ENCODE results near the gene PRRC2A. TPM values are rescaled to one million over a fixed set of nuclear protein-coding genes. Genes with fewer than 3 reads are reported as not detected.

The PRRC2A gene
- polyA plus RNA-seq, 1 donor, result 122 TPM

DNA sequence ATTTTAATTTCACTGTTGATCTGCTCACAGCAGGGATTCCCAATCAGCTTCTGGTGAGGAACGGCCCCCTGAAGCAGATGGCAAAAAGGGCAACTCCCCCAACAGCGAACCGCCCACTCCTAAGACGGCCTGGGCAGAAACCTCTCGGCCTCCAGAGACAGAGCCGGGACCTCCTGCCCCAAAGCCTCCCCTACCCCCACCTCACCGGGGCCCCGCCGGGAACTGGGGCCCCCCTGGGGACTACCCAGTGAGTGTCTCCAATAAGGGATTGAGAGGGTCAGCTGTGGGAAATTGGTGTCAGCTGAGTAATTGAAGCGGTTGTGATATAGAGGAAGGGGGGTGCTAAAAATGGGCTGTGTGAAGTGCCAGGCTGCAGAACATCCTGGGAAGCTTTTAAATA lies 6.4 kb downstream of the PRRC2A start:
- DNase-seq, result no peak
- Histone ChIP-seq H3K4me3 (ENCODE audit: low read length) (no peak overlapping the region), H3K4me1 (ENCODE audit: control insufficient read depth, insufficient read depth, low read length) (peaks cover 9% of the 10 kb centered on the region), H3K9me3 (ENCODE audit: control insufficient read depth, low read depth, low read length) (no peaks in the 10 kb centered on the region), H3K27me3 (ENCODE audit: control insufficient read depth, insufficient read depth, low read length) (no peaks in the 10 kb centered on the region), H3K36me3 (ENCODE audit: control insufficient read depth, insufficient read depth, low read length) (peaks cover 93% of the 10 kb centered on the region), H3K27ac (ENCODE audit: low read length) (no peak overlapping the region)
- WGBS (ENCODE audit: insufficient coverage, low lambda C conversion rate), result 100% methylated on average over 1 of the region's 10 CpGs

DNA sequence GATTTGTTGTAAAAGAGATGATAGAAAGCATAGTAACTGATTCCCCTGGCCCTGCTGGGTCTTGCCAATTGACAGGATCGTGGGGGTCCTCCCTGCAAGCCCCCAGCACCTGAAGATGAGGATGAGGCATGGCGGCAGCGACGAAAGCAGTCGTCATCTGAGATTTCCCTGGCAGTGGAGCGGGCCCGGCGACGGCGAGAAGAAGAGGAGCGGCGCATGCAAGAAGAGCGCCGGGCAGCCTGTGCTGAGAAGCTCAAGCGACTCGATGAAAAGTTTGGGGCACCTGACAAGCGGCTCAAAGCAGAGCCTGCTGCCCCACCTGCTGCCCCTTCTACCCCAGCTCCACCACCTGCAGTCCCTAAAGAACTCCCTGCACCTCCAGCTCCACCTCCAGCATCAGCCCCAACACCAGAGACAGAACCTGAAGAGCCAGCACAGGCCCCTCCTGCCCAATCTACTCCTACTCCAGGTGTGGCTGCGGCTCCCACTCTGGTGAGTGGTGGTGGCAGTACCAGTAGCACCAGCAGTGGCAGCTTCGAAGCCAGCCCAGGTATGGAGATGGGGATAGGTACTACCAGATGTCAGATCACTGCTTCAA lies 7.3 kb downstream of the PRRC2A start:
- H3K27me3 ChIP-seq (ENCODE audit: control insufficient read depth, insufficient read depth, low read length), result no peaks in the 10 kb centered on the region
- H3K4me3 ChIP-seq (ENCODE audit: low read length), result no peak overlapping the region
- H3K4me1 ChIP-seq (ENCODE audit: control insufficient read depth, insufficient read depth, low read length), result peaks cover under 1% of the 10 kb centered on the region
- no peak for DNase-seq
- no peaks in the 10 kb centered on the region for H3K9me3 ChIP-seq (ENCODE audit: control insufficient read depth, low read depth, low read length)
- WGBS (ENCODE audit: insufficient coverage, low lambda C conversion rate), result no CpG with 5 or more reads among the region's 19 CpGs
- peaks cover 96% of the 10 kb centered on the region for H3K36me3 ChIP-seq (ENCODE audit: control insufficient read depth, insufficient read depth, low read length)
- H3K27ac ChIP-seq (ENCODE audit: low read length), result no peak overlapping the region

DNA sequence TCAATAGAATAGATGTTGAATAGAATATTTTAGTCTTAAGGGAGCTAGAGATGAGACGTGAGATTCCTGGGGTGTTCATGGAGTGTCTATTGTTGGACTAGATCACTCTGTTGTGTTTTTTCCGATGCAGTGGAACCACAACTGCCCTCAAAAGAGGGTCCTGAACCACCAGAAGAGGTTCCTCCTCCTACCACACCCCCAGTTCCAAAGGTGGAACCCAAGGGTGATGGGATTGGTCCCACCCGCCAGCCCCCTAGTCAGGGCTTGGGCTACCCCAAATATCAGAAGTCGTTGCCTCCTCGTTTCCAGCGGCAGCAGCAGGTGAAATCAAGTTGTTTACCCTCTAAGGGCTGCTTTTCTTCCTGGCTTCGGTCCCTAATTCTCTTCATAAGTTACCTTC lies 8.5 kb downstream of the PRRC2A start:
- Histone ChIP-seq H3K4me1 (ENCODE audit: control insufficient read depth, insufficient read depth, low read length) (no peaks in the 10 kb centered on the region), H3K36me3 (ENCODE audit: control insufficient read depth, insufficient read depth, low read length) (peaks cover 99% of the 10 kb centered on the region), H3K27me3 (ENCODE audit: control insufficient read depth, insufficient read depth, low read length) (no peaks in the 10 kb centered on the region), H3K27ac (ENCODE audit: low read length) (no peak overlapping the region), H3K9me3 (ENCODE audit: control insufficient read depth, low read depth, low read length) (no peaks in the 10 kb centered on the region), H3K4me3 (ENCODE audit: low read length) (no peak overlapping the region)
- DNase-seq, result no peak
- 100% methylated on average over 1 of the region's 7 CpGs for WGBS (ENCODE audit: insufficient coverage, low lambda C conversion rate)

DNA sequence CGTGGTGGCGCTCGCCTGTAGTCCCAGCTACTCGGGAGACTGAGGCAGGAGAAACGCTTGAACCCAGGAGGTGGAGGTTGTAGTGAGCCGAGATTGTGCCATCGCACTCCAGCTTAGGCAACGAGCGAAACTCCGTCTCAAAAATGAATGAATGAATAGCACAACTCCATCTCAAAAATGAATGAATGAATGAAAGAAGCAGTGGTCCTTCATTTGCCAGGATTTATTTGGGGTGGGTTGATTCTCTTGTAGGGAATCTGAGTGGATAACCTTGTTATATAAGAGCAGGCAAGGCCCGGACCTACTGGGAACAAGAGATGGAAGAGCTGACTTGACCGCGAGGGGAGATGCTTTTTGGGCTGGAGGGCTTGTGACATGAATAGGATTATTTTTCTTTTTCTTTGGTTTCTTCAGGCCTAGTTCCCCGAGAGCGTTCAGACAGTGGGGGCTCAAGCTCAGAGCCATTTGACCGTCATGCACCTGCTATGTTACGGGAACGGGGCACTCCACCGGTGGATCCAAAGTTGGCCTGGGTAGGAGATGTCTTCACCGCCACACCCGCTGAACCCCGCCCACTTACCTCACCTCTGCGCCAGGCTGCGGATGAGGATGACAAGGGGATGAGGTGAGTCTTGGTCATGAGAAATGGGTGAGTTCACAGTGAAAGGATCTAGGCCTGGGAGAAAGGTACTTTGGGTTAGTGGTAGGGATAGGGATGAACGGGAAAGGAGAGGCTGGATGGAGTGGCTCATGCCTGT lies 9.8 kb downstream of the PRRC2A start:
- H3K9me3 ChIP-seq (ENCODE audit: control insufficient read depth, low read depth, low read length), result no peaks in the 10 kb centered on the region
- H3K4me3 ChIP-seq (ENCODE audit: low read length), result no peak overlapping the region
- WGBS (ENCODE audit: insufficient coverage, low lambda C conversion rate), result 96% methylated on average over 4 of the region's 25 CpGs
- no peak for DNase-seq
- H3K27me3 ChIP-seq (ENCODE audit: control insufficient read depth, insufficient read depth, low read length), result no peaks in the 10 kb centered on the region
- H3K36me3 ChIP-seq (ENCODE audit: control insufficient read depth, insufficient read depth, low read length), result peaks cover 99% of the 10 kb centered on the region
- H3K4me1 ChIP-seq (ENCODE audit: control insufficient read depth, insufficient read depth, low read length), result no peaks in the 10 kb centered on the region
- H3K27ac ChIP-seq (ENCODE audit: low read length), result no peak overlapping the region

DNA sequence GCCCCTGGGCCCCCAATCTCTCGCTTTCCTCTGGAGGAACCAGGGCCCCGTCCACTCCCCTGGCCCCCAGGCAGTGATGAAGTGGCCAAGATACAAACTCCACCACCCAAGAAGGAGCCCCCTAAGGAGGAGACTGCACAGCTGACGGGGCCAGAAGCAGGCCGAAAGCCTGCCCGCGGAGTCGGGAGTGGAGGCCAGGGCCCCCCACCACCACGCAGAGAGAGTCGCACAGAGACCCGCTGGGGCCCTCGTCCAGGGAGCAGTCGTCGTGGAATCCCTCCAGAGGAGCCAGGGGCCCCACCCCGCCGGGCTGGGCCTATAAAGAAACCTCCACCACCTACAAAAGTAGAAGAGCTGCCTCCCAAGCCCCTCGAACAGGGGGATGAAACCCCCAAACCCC lies 10.7 kb downstream of the PRRC2A start:
- H3K4me3 ChIP-seq (ENCODE audit: low read length), result no peak overlapping the region
- H3K27ac ChIP-seq (ENCODE audit: low read length), result no peak overlapping the region
- H3K36me3 ChIP-seq (ENCODE audit: control insufficient read depth, insufficient read depth, low read length), result peaks cover 99% of the 10 kb centered on the region
- H3K9me3 ChIP-seq (ENCODE audit: control insufficient read depth, low read depth, low read length), result no peaks in the 10 kb centered on the region
- DNase-seq, result no peak
- WGBS (ENCODE audit: insufficient coverage, low lambda C conversion rate), result no CpG with 5 or more reads among the region's 16 CpGs
- no peaks in the 10 kb centered on the region for H3K4me1 ChIP-seq (ENCODE audit: control insufficient read depth, insufficient read depth, low read length)
- no peaks in the 10 kb centered on the region for H3K27me3 ChIP-seq (ENCODE audit: control insufficient read depth, insufficient read depth, low read length)

DNA sequence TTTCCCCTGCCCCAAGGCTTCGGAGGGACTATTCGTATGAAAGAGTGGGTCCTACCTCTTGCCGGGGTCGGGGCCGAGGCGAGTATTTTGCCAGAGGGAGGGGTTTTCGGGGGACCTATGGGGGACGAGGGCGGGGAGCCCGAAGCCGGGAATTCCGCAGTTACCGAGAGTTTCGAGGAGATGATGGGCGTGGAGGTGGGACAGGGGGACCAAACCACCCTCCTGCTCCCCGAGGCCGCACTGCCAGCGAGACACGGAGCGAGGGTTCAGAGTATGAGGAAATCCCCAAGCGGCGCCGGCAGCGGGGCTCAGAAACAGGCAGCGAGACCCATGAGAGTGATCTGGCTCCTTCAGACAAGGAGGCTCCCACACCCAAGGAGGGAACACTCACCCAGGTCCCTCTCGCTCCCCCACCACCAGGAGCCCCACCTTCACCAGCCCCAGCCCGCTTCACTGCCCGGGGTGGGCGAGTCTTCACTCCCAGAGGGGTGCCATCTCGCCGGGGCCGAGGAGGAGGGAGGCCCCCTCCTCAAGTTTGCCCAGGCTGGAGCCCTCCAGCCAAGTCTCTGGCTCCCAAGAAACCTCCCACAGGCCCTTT lies 11.3 kb downstream of the PRRC2A start:
- peaks cover 99% of the 10 kb centered on the region for H3K36me3 ChIP-seq (ENCODE audit: control insufficient read depth, insufficient read depth, low read length)
- no peak overlapping the region for H3K27ac ChIP-seq (ENCODE audit: low read length)
- no peaks in the 10 kb centered on the region for H3K27me3 ChIP-seq (ENCODE audit: control insufficient read depth, insufficient read depth, low read length)
- no peak for DNase-seq
- no peaks in the 10 kb centered on the region for H3K4me1 ChIP-seq (ENCODE audit: control insufficient read depth, insufficient read depth, low read length)
- H3K9me3 ChIP-seq (ENCODE audit: control insufficient read depth, low read depth, low read length), result no peaks in the 10 kb centered on the region
- WGBS (ENCODE audit: insufficient coverage, low lambda C conversion rate), result 93% methylated on average over 3 of the region's 32 CpGs
- H3K4me3 ChIP-seq (ENCODE audit: low read length), result no peak overlapping the region

DNA sequence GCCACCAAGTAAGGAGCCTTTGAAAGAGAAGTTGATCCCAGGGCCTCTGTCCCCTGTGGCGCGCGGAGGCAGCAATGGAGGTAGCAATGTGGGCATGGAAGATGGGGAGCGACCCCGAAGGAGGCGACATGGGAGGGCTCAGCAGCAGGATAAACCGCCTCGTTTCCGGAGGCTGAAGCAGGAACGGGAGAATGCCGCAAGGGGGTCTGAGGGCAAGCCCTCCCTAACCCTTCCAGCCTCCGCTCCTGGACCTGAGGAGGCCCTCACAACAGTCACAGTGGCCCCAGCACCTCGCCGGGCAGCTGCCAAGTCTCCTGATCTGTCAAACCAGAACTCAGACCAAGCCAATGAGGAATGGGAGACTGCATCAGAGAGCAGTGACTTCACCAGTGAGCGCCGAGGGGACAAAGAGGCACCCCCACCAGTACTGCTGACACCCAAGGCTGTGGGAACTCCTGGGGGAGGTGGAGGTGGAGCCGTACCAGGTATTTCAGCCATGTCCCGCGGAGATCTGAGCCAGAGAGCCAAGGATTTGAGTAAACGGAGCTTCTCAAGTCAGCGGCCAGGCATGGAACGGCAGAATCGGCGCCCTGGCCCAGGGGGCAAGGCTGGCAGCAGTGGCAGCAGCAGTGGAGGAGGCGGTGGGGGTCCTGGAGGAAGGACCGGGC lies 11.9 kb downstream of the PRRC2A start:
- Histone ChIP-seq H3K4me1 (ENCODE audit: control insufficient read depth, insufficient read depth, low read length) (no peaks in the 10 kb centered on the region), H3K9me3 (ENCODE audit: control insufficient read depth, low read depth, low read length) (no peaks in the 10 kb centered on the region), H3K4me3 (ENCODE audit: low read length) (no peak overlapping the region), H3K27ac (ENCODE audit: low read length) (no peak overlapping the region), H3K36me3 (ENCODE audit: control insufficient read depth, insufficient read depth, low read length) (peaks cover 99% of the 10 kb centered on the region), H3K27me3 (ENCODE audit: control insufficient read depth, insufficient read depth, low read length) (no peaks in the 10 kb centered on the region)
- DNase-seq, result no peak
- 100% methylated on average over 1 of the region's 26 CpGs for WGBS (ENCODE audit: insufficient coverage, low lambda C conversion rate)

DNA sequence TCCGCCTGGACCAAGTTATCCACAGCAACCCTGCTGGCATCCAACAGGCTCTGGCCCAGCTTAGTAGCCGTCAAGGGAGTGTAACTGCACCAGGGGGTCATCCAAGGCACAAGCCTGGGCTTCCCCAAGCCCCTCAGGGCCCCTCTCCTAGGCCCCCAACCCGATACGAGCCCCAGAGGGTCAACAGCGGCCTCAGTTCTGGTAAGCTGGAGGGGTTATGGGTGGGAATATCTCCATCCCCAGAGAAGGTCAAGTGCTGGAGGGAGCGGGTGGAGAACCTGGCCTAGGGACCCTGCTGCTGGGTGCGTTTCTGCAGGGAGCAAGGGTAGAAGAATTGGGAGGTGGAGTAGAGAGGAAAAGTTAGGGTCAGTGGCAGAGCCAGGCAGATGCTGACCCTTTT lies 12.9 kb downstream of the PRRC2A start:
- no CpG with 5 or more reads among the region's 7 CpGs for WGBS (ENCODE audit: insufficient coverage, low lambda C conversion rate)
- H3K27me3 ChIP-seq (ENCODE audit: control insufficient read depth, insufficient read depth, low read length), result no peaks in the 10 kb centered on the region
- DNase-seq, result no peak
- H3K9me3 ChIP-seq (ENCODE audit: control insufficient read depth, low read depth, low read length), result no peaks in the 10 kb centered on the region
- H3K27ac ChIP-seq (ENCODE audit: low read length), result no peak overlapping the region
- H3K4me1 ChIP-seq (ENCODE audit: control insufficient read depth, insufficient read depth, low read length), result no peaks in the 10 kb centered on the region
- H3K4me3 ChIP-seq (ENCODE audit: low read length), result no peak overlapping the region
- H3K36me3 ChIP-seq (ENCODE audit: control insufficient read depth, insufficient read depth, low read length), result peaks cover 96% of the 10 kb centered on the region

DNA sequence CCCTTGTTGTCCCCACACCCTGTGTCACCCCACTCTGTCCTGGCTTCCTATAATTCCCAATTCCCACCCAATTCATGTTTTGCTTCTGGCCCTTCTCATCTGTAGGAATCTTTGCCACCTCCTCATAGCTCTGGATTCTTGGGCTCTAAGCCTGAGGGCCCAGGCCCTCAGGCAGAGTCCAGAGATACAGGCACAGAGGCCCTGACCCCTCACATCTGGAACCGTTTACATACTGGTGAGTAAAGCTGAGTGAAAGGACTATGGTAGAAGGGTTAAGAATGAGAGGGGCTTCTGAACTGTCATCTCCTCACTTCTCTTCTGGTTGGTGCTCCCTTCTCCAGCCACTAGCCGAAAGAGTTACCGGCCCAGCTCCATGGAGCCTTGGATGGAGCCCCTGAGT lies 13.6 kb downstream of the PRRC2A start:
- peaks cover 92% of the 10 kb centered on the region for H3K36me3 ChIP-seq (ENCODE audit: control insufficient read depth, insufficient read depth, low read length)
- WGBS (ENCODE audit: insufficient coverage, low lambda C conversion rate), result no CpG with 5 or more reads among the region's 3 CpGs
- DNase-seq, result no peak
- H3K4me1 ChIP-seq (ENCODE audit: control insufficient read depth, insufficient read depth, low read length), result no peaks in the 10 kb centered on the region
- H3K27ac ChIP-seq (ENCODE audit: low read length), result no peak overlapping the region
- H3K27me3 ChIP-seq (ENCODE audit: control insufficient read depth, insufficient read depth, low read length), result no peaks in the 10 kb centered on the region
- no peak overlapping the region for H3K4me3 ChIP-seq (ENCODE audit: low read length)
- no peaks in the 10 kb centered on the region for H3K9me3 ChIP-seq (ENCODE audit: control insufficient read depth, low read depth, low read length)

DNA sequence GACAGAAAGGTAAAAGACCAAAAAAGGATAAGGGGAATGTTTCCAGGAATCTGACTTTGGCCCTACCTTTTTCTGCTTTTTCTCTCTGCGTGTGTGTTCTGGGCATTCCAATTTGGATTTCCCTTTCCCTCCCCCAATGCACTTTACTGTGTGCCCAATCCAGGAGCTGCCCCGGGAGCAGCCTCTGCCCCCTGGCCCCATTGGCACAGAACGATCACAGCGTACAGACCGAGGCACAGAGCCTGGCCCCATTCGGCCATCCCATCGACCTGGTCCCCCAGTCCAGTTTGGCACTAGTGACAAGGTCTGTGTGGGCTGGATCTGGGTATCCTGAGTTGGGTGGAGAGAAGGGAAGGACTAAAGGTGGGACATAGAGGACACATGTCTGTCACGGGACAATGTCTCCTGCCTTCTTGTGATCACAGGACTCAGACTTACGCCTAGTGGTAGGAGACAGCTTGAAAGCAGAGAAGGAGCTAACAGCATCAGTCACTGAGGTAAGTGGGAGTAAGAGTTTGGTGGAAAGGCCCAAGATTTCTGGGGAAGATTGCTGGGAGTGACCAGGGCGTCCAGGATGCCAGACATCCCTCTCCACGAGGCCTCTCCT lies 14.6 kb downstream of the PRRC2A start:
- no peaks in the 10 kb centered on the region for H3K9me3 ChIP-seq (ENCODE audit: control insufficient read depth, low read depth, low read length)
- peaks cover 92% of the 10 kb centered on the region for H3K36me3 ChIP-seq (ENCODE audit: control insufficient read depth, insufficient read depth, low read length)
- H3K4me3 ChIP-seq (ENCODE audit: low read length), result no peak overlapping the region
- no peaks in the 10 kb centered on the region for H3K27me3 ChIP-seq (ENCODE audit: control insufficient read depth, insufficient read depth, low read length)
- DNase-seq, result no peak
- 100% methylated on average over 1 of the region's 11 CpGs for WGBS (ENCODE audit: insufficient coverage, low lambda C conversion rate)
- H3K4me1 ChIP-seq (ENCODE audit: control insufficient read depth, insufficient read depth, low read length), result no peaks in the 10 kb centered on the region
- no peak overlapping the region for H3K27ac ChIP-seq (ENCODE audit: low read length)
